Measurements from ENCODE around the gene ZIK1. TPM values are rescaled to one million over a fixed set of nuclear protein-coding genes. Genes with fewer than 3 reads are reported as not detected.

The ZIK1 gene
- total and polyA plus RNA-seq, 2 experiments from 2014 or later, result 10.3 to 40.5 TPM

DNA sequence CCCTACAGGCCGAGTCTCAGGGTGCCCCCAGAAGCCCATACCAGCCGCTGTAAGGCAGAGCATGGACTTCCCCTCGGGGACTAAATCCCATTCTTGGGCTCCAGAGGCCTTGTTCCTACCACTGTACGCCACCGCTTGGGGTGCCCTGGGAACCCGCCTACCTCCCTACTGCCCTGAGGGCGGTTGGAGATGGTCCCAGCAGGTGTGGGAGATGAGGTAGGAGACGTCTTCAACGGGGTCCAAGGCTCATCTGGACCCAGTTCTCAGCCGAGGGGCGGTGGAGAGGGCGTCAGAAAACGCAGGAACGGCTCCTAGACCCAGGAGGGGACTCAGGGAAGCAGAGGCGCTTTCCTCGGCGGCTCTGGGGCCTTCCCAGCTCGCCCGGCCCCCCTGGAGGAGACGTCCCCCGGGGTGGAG, 833 bp upstream of the ZIK1 start:
- Mint-ChIP-seq H3K27ac (no peak overlapping the region), H3K36me3 (ENCODE audit: low read depth) (peaks cover 56% of the 10 kb centered on the region), H3K4me3 (peak overlapping the region; percentile 95), H3K4me1 (peaks cover 11% of the 10 kb centered on the region), H3K27me3 (ENCODE audit: insufficient read depth, low read depth, poor library complexity) (peaks cover 18% of the 10 kb centered on the region), H3K9me3 (peaks cover 77% of the 10 kb centered on the region)
- peak overlapping the region; percentile 94 for H2AFZ ChIP-seq
- peaks cover 18% of the 10 kb centered on the region for H3K9me2 ChIP-seq (ENCODE audit: insufficient read depth)
- peaks cover 42% of the 10 kb centered on the region for H3K79me2 ChIP-seq (replicated peaks; ENCODE audit: insufficient read depth)
- peak overlapping the region; percentile 94 for H3K4me3 ChIP-seq
- H3K36me3 ChIP-seq (ENCODE audit: insufficient read depth), result peaks cover 6% of the 10 kb centered on the region; the same call in 1 of the 2 replicates
- ATAC-seq (peak; percentile 13), DNase-seq (ENCODE audit: low spot score) (no peak)
- peaks cover 3% of the 10 kb centered on the region for H4K20me1 ChIP-seq (replicated peaks; ENCODE audit: insufficient read depth)
- H3K4me2 ChIP-seq, result peak overlapping the region; percentile 85
- no peaks in the 10 kb centered on the region for H3K27me3 ChIP-seq (ENCODE audit: insufficient read depth)
- TF ChIP-seq CREB1 (CRISPR knock-in tag; IDR thresholded peaks at IDR 0.05; ENCODE audit: low read depth), result no peak
- TF ChIP-seq POLR2AphosphoS5 (IDR thresholded peaks at IDR 0.05; ENCODE audit: low read depth), result peak; percentile 59; the same call in 1 of the 2 replicates
- peaks cover 11% of the 10 kb centered on the region for H3K4me1 ChIP-seq (ENCODE audit: insufficient read depth)
- no peaks in the 10 kb centered on the region for H3F3A ChIP-seq (replicated peaks; ENCODE audit: low read depth)
- peak overlapping the region; percentile 61; the same call in 1 of the 2 replicates for H3K27ac ChIP-seq (ENCODE audit: low read depth)

DNA sequence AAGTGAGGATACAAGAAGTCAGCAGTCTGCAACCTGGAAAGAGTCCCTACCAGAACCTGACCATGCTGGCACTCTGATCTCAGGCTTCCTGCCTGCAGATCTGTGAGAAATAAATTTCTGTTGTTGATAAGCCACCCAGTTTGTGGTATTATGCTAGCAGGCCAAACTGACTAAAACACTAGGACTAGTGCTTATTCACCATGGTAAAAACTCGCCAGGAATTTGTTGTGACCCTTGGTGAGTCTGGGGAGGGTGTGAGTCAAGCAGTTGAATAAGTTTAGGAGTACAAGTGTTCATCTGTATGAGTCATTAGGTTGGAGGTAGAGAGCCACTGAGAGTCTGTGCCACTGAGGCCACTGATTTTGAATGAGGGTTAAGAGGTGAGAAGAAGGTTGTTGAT, 3.6 kb downstream of the ZIK1 start:
- peaks cover 95% of the 10 kb centered on the region for H3K9me3 Mint-ChIP-seq
- H4K20me1 ChIP-seq (replicated peaks; ENCODE audit: insufficient read depth), result peaks cover 12% of the 10 kb centered on the region
- peaks cover 50% of the 10 kb centered on the region for H3K79me2 ChIP-seq (replicated peaks; ENCODE audit: insufficient read depth)
- H3K36me3 ChIP-seq (ENCODE audit: insufficient read depth), result peaks cover 44% of the 10 kb centered on the region
- H2AFZ ChIP-seq, result no peak overlapping the region
- peaks cover 11% of the 10 kb centered on the region for H3K4me1 ChIP-seq (ENCODE audit: insufficient read depth)
- peaks cover 7% of the 10 kb centered on the region for H3K4me1 Mint-ChIP-seq
- ATAC-seq (no peak), DNase-seq (ENCODE audit: low spot score) (no peak)
- H3K27me3 Mint-ChIP-seq (ENCODE audit: insufficient read depth, low read depth, poor library complexity), result peaks cover 11% of the 10 kb centered on the region
- H3K4me3 ChIP-seq, result no peak overlapping the region
- H3K27me3 ChIP-seq (ENCODE audit: insufficient read depth), result no peaks in the 10 kb centered on the region
- no peak overlapping the region for H3K4me3 Mint-ChIP-seq
- H3K27ac ChIP-seq (ENCODE audit: low read depth), result no peak overlapping the region
- 0 out of 2 replicates have a peak, but pooled peaks cover 6% of the 10 kb centered on the region for H3F3A ChIP-seq (replicated peaks; ENCODE audit: low read depth)
- H3K9me2 ChIP-seq (ENCODE audit: insufficient read depth), result peaks cover 8% of the 10 kb centered on the region; the same call in 1 of the 2 replicates
- no peak overlapping the region for H3K4me2 ChIP-seq
- peaks cover 91% of the 10 kb centered on the region for H3K36me3 Mint-ChIP-seq (ENCODE audit: low read depth)
- H3K27ac Mint-ChIP-seq, result no peak overlapping the region
- no peak for TF ChIP-seq JUNB (IDR thresholded peaks at IDR 0.05; ENCODE audit: unreplicated experiment)
- no peak for TF ChIP-seq EZH2 (IDR thresholded peaks at IDR 0.05; ENCODE audit: low read depth, unreplicated experiment)
- TF ChIP-seq NANOG (IDR thresholded peaks at IDR 0.05; ENCODE audit: borderline replicate concordance), result no peak
- no peak for TF ChIP-seq ZNF331 (CRISPR knock-in tag; IDR thresholded peaks at IDR 0.05; ENCODE audit: low read depth)
- TF ChIP-seq EZH2phosphoT487 (IDR thresholded peaks at IDR 0.05; ENCODE audit: unreplicated experiment), result no peak
- TF ChIP-seq POLR2AphosphoS5 (IDR thresholded peaks at IDR 0.05; ENCODE audit: low read depth), result no peak
- TF ChIP-seq ZNF114 (CRISPR knock-in tag; IDR thresholded peaks at IDR 0.05), result no peak
- TF ChIP-seq STAT1 (IDR thresholded peaks at IDR 0.05; ENCODE audit: unreplicated experiment), result no peak
- TF ChIP-seq, protein P1, sequence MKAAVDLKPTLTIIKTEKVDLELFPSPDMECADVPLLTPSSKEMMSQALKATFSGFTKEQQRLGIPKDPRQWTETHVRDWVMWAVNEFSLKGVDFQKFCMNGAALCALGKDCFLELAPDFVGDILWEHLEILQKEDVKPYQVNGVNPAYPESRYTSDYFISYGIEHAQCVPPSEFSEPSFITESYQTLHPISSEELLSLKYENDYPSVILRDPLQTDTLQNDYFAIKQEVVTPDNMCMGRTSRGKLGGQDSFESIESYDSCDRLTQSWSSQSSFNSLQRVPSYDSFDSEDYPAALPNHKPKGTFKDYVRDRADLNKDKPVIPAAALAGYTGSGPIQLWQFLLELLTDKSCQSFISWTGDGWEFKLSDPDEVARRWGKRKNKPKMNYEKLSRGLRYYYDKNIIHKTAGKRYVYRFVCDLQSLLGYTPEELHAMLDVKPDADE (IDR thresholded peaks at IDR 0.05), result no peak
- TF ChIP-seq, protein P2, sequence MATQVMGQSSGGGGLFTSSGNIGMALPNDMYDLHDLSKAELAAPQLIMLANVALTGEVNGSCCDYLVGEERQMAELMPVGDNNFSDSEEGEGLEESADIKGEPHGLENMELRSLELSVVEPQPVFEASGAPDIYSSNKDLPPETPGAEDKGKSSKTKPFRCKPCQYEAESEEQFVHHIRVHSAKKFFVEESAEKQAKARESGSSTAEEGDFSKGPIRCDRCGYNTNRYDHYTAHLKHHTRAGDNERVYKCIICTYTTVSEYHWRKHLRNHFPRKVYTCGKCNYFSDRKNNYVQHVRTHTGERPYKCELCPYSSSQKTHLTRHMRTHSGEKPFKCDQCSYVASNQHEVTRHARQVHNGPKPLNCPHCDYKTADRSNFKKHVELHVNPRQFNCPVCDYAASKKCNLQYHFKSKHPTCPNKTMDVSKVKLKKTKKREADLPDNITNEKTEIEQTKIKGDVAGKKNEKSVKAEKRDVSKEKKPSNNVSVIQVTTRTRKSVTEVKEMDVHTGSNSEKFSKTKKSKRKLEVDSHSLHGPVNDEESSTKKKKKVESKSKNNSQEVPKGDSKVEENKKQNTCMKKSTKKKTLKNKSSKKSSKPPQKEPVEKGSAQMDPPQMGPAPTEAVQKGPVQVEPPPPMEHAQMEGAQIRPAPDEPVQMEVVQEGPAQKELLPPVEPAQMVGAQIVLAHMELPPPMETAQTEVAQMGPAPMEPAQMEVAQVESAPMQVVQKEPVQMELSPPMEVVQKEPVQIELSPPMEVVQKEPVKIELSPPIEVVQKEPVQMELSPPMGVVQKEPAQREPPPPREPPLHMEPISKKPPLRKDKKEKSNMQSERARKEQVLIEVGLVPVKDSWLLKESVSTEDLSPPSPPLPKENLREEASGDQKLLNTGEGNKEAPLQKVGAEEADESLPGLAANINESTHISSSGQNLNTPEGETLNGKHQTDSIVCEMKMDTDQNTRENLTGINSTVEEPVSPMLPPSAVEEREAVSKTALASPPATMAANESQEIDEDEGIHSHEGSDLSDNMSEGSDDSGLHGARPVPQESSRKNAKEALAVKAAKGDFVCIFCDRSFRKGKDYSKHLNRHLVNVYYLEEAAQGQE (IDR thresholded peaks at IDR 0.05; ENCODE audit: unreplicated experiment), result no peak
- TF ChIP-seq, protein P3, sequence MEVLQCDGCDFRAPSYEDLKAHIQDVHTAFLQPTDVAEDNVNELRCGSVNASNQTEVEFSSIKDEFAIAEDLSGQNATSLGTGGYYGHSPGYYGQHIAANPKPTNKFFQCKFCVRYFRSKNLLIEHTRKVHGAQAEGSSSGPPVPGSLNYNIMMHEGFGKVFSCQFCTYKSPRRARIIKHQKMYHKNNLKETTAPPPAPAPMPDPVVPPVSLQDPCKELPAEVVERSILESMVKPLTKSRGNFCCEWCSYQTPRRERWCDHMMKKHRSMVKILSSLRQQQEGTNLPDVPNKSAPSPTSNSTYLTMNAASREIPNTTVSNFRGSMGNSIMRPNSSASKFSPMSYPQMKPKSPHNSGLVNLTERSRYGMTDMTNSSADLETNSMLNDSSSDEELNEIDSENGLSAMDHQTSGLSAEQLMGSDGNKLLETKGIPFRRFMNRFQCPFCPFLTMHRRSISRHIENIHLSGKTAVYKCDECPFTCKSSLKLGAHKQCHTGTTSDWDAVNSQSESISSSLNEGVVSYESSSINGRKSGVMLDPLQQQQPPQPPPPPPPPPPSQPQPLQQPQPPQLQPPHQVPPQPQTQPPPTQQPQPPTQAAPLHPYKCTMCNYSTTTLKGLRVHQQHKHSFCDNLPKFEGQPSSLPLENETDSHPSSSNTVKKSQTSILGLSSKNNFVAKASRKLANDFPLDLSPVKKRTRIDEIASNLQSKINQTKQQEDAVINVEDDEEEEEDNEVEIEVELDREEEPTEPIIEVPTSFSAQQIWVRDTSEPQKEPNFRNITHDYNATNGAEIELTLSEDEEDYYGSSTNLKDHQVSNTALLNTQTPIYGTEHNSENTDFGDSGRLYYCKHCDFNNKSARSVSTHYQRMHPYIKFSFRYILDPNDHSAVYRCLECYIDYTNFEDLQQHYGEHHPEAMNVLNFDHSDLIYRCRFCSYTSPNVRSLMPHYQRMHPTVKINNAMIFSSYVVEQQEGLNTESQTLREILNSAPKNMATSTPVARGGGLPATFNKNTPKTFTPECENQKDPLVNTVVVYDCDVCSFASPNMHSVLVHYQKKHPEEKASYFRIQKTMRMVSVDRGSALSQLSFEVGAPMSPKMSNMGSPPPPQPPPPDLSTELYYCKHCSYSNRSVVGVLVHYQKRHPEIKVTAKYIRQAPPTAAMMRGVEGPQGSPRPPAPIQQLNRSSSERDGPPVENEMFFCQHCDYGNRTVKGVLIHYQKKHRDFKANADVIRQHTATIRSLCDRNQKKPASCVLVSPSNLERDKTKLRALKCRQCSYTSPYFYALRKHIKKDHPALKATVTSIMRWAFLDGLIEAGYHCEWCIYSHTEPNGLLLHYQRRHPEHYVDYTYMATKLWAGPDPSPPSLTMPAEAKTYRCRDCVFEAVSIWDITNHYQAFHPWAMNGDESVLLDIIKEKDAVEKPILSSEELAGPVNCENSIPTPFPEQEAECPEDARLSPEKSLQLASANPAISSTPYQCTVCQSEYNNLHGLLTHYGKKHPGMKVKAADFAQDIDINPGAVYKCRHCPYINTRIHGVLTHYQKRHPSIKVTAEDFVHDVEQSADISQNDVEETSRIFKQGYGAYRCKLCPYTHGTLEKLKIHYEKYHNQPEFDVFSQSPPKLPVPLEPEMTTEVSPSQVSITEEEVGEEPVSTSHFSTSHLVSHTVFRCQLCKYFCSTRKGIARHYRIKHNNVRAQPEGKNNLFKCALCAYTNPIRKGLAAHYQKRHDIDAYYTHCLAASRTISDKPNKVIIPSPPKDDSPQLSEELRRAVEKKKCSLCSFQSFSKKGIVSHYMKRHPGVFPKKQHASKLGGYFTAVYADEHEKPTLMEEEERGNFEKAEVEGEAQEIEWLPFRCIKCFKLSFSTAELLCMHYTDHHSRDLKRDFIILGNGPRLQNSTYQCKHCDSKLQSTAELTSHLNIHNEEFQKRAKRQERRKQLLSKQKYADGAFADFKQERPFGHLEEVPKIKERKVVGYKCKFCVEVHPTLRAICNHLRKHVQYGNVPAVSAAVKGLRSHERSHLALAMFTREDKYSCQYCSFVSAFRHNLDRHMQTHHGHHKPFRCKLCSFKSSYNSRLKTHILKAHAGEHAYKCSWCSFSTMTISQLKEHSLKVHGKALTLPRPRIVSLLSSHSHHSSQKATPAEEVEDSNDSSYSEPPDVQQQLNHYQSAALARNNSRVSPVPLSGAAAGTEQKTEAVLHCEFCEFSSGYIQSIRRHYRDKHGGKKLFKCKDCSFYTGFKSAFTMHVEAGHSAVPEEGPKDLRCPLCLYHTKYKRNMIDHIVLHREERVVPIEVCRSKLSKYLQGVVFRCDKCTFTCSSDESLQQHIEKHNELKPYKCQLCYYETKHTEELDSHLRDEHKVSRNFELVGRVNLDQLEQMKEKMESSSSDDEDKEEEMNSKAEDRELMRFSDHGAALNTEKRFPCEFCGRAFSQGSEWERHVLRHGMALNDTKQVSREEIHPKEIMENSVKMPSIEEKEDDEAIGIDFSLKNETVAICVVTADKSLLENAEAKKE (CRISPR knock-in tag; IDR thresholded peaks at IDR 0.05), result no peak

Data from GM23338 (cell line).